Esophagus muscularis mucosa (tissue), 4 donors: ENCODE measurements around the gene A3GALT2. TPM values are rescaled to one million over a fixed set of nuclear protein-coding genes. Genes with fewer than 3 reads are reported as not detected.

Source experiments
- DNase-seq: peaks from one replicate; pipeline ENCODE4 v3.0.0-alpha.2; 2017; ENCODE audit errors: extremely low spot score
- H3K27ac ChIP-seq, 4 donors: fragments of 200-600 bp; sonication (generic); replicated peaks in 1 of 4; 1 replicate in 3 of 4; 2 replicates in 1 of 4; pipeline ENCODE4 v1.5.1; 2016 to 2019; ENCODE audit warnings: mild to moderate bottlenecking in 1 of 4
- H3K27me3 ChIP-seq, 4 donors: fragments of 200-600 bp; sonication (generic); one replicate each; pipeline versions ENCODE4 v1.5.1 to v1.6.0; 2016 to 2019
- H3K36me3 ChIP-seq, 4 donors: fragments of 200-600 bp; sonication (generic); one replicate each; pipeline ENCODE4 v1.5.1; 2016 to 2019
- H3K4me1 ChIP-seq, 4 donors: fragments of 200-600 bp; sonication (generic); one replicate each; pipeline ENCODE4 v1.5.1; 2016 to 2019
- H3K4me3 ChIP-seq, 4 donors: fragments of 200-600 bp; sonication (generic); 1 replicate in 2 of 4; 2 replicates in 2 of 4; pipeline ENCODE4 v1.5.1; 2016 to 2019; ENCODE audit warnings: mild to moderate bottlenecking in 4 of 4, moderate library complexity in 1 of 4
- H3K9me3 ChIP-seq, 4 donors: fragments of 200-600 bp; sonication (generic); 1 replicate in 3 of 4; 2 replicates in 1 of 4; pipeline ENCODE4 v1.5.1; 2016 to 2019
- EP300 ChIP-seq: sonication (generic); formaldehyde crosslinking; IDR thresholded peaks from one replicate; pipeline ENCODE4 v1.6.1; 2017; ENCODE audit warnings: antibody characterized with exemption
- POLR2A ChIP-seq: fragments of 450-650 bp; IDR thresholded peaks from one replicate; pipeline ENCODE4 v1.6.1; 2017; ENCODE audit warnings: antibody characterized with exemption, moderate library complexity, mild to moderate bottlenecking, low read depth
- POLR2AphosphoS5 ChIP-seq, 2 donors: sonication (generic); formaldehyde crosslinking; IDR thresholded peaks; one replicate each; pipeline ENCODE4 v1.6.1; 2017; ENCODE audit warnings: antibody characterized with exemption in 2 of 2
- WGBS: methylation state at CpG from one replicate; pipeline ENCODE4 v1.1.5; 2018; 5-methylcytosine and 5-hydroxymethylcytosine counted together
- intact Hi-C: fragments of 100-400 bp; cut with DNase I; formaldehyde crosslinking; loops from one replicate; pipeline ENCODE4 v1.15.1; 2023
- total RNA-seq, 4 donors: library from RNA; depleted of rRNA; stranded (reverse); fragments of >200 nt; gene quantifications; one replicate each; pipeline versions ENCODE4 v1.1.0 to v1.2.1, GENCODE V29; 2016
- TF ChIP-seq, protein P1 (sequence below), 3 experiments: fragments of 200-600 bp in 2 of 3; fragments of 450-650 bp in 1 of 3; sonication (generic) in 2 of 3; IDR thresholded peaks; one replicate each; pipeline ENCODE4 v1.5.1; 2017 to 2019; ENCODE audit warnings: antibody characterized with exemption in 3 of 3, mild to moderate bottlenecking in 2 of 3, moderate library complexity in 1 of 3

A3GALT2 gene
- total RNA-seq, 4 donors from 2014 or later: not detected

DNA sequence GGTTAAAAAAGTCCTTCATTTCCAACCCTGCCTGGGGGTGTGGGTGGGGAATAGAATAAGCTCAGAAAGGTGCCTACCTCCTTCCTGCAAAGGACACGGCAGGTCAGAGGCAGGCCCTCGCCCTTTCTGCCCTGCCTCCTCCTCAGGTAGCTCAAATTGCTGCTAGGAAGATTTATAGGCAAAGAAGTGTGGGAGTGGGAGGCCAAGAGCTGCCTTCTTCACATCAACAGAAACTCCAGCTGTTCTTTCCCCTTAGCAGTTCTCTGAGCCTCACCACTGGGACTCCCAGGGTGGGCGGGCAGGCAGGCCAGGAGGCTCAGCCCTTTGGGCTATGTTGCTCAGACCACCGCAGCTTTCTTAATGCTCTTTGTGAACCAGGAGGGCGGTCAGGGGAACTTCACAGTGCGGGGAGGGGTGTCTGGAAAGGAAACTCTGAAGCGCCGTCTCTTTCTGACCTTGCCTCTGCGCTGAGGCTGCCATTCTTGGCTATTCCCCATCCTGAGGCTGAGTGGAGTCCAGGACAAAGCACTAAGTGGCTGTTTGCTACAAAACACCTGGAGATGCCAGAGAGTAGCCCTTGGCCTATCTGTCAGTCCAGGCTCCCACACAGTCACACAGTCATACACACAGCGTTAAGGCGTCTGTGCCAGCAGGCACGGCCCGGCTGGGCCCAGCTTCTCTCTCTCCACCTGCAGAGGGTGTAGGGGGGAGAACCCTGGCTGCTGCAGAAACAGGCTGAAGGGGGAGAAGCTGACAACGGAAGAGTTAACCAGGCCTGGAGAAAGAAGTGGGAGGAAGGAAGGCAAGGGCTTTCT lies 3.0 kb upstream of the A3GALT2 start:
- WGBS: 54% methylated on average over 7 of the region's 14 CpGs
- Histone ChIP-seq H3K36me3 (peaks cover 56 to 71% (median 69%) of the 10 kb centered on the region in 4 donors), H3K9me3 (no peaks in the 10 kb centered on the region), H3K4me3 (no peak overlapping the region), H3K27me3 (no peaks in the 10 kb centered on the region), H3K27ac (peak overlapping the region; percentile 10 to 55 (median 20)), H3K4me1 (peaks cover 31 to 37% (median 33%) of the 10 kb centered on the region in 4 donors)
- intact Hi-C loops: no loop called here
- no peak for DNase-seq
- TF ChIP-seq, protein P1, sequence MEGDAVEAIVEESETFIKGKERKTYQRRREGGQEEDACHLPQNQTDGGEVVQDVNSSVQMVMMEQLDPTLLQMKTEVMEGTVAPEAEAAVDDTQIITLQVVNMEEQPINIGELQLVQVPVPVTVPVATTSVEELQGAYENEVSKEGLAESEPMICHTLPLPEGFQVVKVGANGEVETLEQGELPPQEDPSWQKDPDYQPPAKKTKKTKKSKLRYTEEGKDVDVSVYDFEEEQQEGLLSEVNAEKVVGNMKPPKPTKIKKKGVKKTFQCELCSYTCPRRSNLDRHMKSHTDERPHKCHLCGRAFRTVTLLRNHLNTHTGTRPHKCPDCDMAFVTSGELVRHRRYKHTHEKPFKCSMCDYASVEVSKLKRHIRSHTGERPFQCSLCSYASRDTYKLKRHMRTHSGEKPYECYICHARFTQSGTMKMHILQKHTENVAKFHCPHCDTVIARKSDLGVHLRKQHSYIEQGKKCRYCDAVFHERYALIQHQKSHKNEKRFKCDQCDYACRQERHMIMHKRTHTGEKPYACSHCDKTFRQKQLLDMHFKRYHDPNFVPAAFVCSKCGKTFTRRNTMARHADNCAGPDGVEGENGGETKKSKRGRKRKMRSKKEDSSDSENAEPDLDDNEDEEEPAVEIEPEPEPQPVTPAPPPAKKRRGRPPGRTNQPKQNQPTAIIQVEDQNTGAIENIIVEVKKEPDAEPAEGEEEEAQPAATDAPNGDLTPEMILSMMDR (IDR thresholded peaks at IDR 0.05): no peak
- no peak for TF ChIP-seq POLR2A
- TF ChIP-seq EP300: no peak
- no peak for TF ChIP-seq POLR2AphosphoS5 (IDR thresholded peaks at IDR 0.05)

DNA sequence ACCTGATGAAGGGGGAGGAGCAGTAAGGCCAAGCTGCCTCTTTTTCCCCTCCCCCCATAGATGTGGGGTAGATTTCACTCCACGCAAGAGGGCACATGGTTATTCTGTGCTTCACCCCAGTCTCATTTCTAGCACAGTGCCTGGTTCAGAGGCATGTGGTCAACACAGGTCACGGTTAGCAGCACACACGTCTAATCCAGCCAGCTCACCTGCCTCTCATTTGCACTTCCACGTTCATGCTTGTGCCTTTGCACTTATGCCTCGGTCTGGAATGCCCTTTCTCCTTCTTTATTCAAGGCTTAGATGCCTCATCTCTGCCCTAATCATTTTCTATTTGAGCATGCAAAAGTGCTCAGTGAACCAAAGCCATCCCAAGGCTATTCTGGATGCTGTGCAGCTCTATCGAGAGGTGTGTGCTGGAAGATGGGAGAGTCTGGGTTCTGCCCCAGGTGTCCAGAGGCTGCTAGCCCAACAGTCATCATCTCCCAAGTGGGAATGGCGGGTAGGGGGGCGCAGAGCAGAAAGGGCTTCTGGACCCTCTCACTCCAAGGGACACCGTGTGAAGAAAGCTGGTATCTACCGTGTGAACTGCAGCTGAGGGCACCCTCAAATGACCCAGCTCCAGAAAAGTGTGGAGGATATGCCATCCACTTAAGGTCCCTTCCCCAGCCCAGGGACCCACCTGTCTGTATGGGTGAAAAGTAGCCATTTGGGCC lies 2.1 kb upstream of the A3GALT2 start:
- TF ChIP-seq POLR2A: no peak
- peak in 1 of 2 donors; percentile 36 for TF ChIP-seq POLR2AphosphoS5 (IDR thresholded peaks at IDR 0.05)
- Histone ChIP-seq H3K4me3 (no peak overlapping the region), H3K4me1 (peaks cover 22 to 29% (median 25%) of the 10 kb centered on the region in 4 donors), H3K36me3 (peaks cover 47 to 62% (median 61%) of the 10 kb centered on the region in 4 donors), H3K27me3 (no peaks in the 10 kb centered on the region), H3K9me3 (no peaks in the 10 kb centered on the region), H3K27ac (peak overlapping the region in 2 of 4 donors; percentile 23 to 55)
- 72% methylated on average over 10 of the region's 10 CpGs for WGBS
- DNase-seq: no peak
- intact Hi-C loops: no loop called here

DNA sequence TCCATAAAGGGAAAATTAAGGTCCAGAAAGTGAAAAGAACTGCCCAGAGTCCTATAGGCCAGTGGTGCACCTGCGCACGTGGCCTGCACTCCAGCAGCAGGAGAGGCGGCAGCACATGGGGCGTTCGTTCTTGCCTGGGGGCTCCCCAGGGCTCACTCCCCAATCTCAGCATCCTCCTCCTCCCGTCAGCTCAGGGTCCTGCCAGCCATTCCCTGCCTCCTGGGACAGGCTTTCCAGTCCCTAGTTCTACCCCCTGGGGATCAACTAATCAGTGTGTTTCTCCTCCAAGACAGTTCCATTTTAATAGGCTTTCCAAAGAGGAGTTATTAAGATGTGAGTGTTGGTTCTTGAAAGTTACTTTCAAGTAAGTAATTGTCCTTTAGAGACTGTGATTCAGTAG lies 1.2 kb upstream of the A3GALT2 start:
- no peak for DNase-seq
- intact Hi-C loops: no loop called here
- Histone ChIP-seq H3K36me3 (peaks cover 40 to 53% (median 53%) of the 10 kb centered on the region in 4 donors), H3K27ac (no peak overlapping the region), H3K9me3 (no peaks in the 10 kb centered on the region), H3K4me1 (peaks cover 13 to 20% (median 16%) of the 10 kb centered on the region in 4 donors), H3K4me3 (no peak overlapping the region), H3K27me3 (no peaks in the 10 kb centered on the region)
- WGBS: 75% methylated on average over 6 of the region's 6 CpGs
- no peak for TF ChIP-seq EP300
- no peak for TF ChIP-seq POLR2A
- TF ChIP-seq POLR2AphosphoS5 (IDR thresholded peaks at IDR 0.05): peak in 1 of 2 donors; percentile 12

DNA sequence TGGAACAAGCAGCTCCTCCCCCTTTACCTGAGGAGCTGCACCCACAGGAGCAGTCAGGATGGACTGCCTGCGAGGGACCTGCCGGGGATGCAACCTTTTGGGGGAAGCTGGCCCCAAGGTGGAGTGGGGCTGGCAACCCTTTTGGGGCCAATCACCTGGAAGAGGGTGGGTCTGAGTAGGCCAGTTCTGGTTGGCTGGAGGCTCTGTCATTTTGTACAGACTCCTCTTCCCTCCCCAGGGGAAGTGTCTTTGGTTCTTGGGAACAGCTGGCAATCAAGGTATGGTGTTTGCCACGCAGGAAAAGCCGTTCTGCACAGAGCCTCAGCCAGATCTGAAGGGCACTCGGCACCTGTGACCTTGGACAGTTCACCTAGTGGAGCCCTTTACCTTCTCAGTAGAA lies 280 bp upstream of the A3GALT2 start:
- Histone ChIP-seq H3K36me3 (peaks cover 31 to 44% (median 43%) of the 10 kb centered on the region in 4 donors), H3K9me3 (no peaks in the 10 kb centered on the region), H3K27ac (no peak overlapping the region), H3K4me1 (peaks cover 7 to 17% (median 11%) of the 10 kb centered on the region in 4 donors), H3K27me3 (no peaks in the 10 kb centered on the region), H3K4me3 (no peak overlapping the region)
- intact Hi-C loops: no loop called here
- DNase-seq: no peak
- TF ChIP-seq POLR2AphosphoS5 (IDR thresholded peaks at IDR 0.05): peak in 1 of 2 donors; percentile 39
- no peak for TF ChIP-seq POLR2A
- WGBS: 81% methylated on average over 5 of the region's 5 CpGs

DNA sequence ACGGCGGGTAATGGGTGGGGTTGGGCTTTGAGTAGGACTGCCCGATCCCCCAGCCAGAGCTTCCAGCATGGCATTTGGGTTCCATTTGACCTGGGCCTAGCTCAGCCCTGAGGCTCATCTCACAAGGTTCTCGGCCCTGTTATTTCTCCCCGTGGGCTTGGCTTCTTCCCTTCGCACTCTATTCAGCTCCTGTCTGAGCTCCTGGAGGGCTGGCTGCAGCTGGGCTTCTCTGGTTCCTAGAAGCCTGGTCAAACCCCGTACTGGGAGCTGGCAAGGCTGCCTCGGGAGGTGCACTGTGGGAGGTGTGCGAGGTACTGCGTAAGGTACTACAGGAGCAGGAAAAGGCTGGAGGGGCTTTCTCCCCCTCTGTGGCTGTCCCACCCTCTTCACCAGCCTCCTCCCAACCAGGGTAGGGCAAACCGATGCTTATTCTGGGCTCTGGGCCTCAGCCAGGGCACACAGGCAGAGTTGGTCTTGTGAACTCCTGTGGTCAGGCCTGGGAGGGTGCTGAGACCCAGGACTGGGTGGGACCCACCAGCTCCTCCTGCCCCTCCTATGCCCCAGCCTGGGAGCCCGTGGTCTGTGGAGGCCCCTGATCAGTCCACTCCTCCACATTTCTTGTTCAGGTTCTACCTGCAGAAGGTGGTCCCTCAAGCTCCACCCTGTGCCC lies 814 bp downstream of the A3GALT2 start:
- Histone ChIP-seq H3K9me3 (no peaks in the 10 kb centered on the region), H3K4me3 (no peak overlapping the region), H3K4me1 (peaks cover 0 to 10% (median 6%) of the 10 kb centered on the region in 4 donors), H3K27ac (no peak overlapping the region), H3K36me3 (peaks cover 21 to 33% (median 32%) of the 10 kb centered on the region in 4 donors), H3K27me3 (no peaks in the 10 kb centered on the region)
- TF ChIP-seq EP300: no peak
- no peak for TF ChIP-seq POLR2AphosphoS5 (IDR thresholded peaks at IDR 0.05)
- TF ChIP-seq, protein P1 (IDR thresholded peaks at IDR 0.05): no peak
- TF ChIP-seq POLR2A: no peak
- no peak for DNase-seq
- 88% methylated on average over 8 of the region's 12 CpGs for whole genome bisulfite sequencing
- intact Hi-C loops: no loop called here
